ENCODE measurements around the gene SNAPC1. TPM values are rescaled to one million over a fixed set of nuclear protein-coding genes. Genes with fewer than 3 reads are reported as not detected.

The SNAPC1 gene
- total RNA-seq, 1 donor from 2014 or later, result 9.2 TPM

DNA sequence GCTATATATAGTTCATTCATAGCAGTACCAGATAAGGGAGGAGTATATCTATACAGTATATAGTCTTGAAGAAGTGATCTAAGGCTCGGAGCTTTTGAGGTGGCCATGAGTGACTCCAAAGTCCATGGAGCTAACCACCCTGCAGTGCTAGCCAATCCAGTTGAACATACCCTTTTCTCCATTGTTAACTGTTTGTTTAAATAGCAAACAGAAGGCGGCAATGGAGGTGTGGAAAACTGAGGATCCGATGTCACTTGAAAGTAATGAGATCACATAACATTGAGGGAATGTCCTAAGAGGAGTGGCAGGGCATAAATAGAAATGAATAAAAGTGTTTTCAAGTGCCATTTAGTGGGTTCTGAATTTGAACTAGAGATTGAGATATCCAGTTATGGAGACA is 12.4 kb upstream of the SNAPC1 start:
- Histone ChIP-seq H3K27me3 (ENCODE audit: low read depth) (no peaks in the 10 kb centered on the region), H3K36me3 (peaks cover 30% of the 10 kb centered on the region), H3K4me1 (peaks cover 51% of the 10 kb centered on the region), H3K9me3 (replicated peaks) (no peaks in the 10 kb centered on the region), H3K4me3 (peak overlapping the region; percentile 70), H3K27ac (replicated peaks) (peak overlapping the region; percentile 91)
- no peak for DNase-seq
- TF ChIP-seq, protein P1, sequence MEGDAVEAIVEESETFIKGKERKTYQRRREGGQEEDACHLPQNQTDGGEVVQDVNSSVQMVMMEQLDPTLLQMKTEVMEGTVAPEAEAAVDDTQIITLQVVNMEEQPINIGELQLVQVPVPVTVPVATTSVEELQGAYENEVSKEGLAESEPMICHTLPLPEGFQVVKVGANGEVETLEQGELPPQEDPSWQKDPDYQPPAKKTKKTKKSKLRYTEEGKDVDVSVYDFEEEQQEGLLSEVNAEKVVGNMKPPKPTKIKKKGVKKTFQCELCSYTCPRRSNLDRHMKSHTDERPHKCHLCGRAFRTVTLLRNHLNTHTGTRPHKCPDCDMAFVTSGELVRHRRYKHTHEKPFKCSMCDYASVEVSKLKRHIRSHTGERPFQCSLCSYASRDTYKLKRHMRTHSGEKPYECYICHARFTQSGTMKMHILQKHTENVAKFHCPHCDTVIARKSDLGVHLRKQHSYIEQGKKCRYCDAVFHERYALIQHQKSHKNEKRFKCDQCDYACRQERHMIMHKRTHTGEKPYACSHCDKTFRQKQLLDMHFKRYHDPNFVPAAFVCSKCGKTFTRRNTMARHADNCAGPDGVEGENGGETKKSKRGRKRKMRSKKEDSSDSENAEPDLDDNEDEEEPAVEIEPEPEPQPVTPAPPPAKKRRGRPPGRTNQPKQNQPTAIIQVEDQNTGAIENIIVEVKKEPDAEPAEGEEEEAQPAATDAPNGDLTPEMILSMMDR (IDR thresholded peaks at IDR 0.05; ENCODE audit: borderline replicate concordance), result no peak
- intact Hi-C loops (cut with micrococcal nuclease), result no loop called here

- peak overlapping the region; percentile 91 for H3K27ac ChIP-seq (replicated peaks)
- TF ChIP-seq, protein P1 (IDR thresholded peaks at IDR 0.05; ENCODE audit: borderline replicate concordance), result no peak
- no peaks in the 10 kb centered on the region for H3K27me3 ChIP-seq (ENCODE audit: low read depth)
- intact Hi-C loops (cut with micrococcal nuclease), result no loop called here
- peaks cover 51% of the 10 kb centered on the region for H3K4me1 ChIP-seq
- peak; percentile 92 for DNase-seq
- H3K36me3 ChIP-seq, result peaks cover 20% of the 10 kb centered on the region
- no peaks in the 10 kb centered on the region for H3K9me3 ChIP-seq (replicated peaks)
- peak overlapping the region; percentile 70 for H3K4me3 ChIP-seq
Observed at GRCh38 chr14:61750708-61751474, 11.3 kb upstream of the SNAPC1 start.

DNA sequence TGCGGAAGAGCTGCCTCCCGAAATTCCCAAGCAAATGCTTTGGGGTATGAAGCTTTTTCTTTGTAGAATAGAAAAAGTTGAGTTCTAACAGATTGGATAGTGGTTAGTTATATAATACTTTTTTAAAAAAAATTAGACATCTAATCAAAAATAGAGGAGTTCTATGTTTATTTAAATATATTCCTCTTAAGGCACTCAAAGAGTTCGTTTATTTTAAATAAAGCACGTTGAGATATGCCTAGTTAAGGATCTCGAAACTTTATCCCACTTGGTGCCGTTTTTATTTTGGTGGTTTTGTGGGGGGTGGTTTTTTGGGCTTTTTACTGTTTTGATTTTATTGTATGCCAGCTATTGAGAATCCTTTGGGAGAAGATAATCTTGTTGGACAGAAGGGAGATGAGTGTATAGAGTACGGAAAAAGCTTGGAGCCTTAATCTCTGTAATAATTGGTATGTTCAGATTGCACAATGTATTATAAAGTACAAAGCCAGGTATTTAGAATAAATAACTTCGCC is 10.7 kb upstream of the SNAPC1 start:
- DNase-seq, result no peak
- TF ChIP-seq, protein P1 (IDR thresholded peaks at IDR 0.05; ENCODE audit: borderline replicate concordance), result no peak
- H3K27me3 ChIP-seq (ENCODE audit: low read depth), result no peaks in the 10 kb centered on the region
- H3K36me3 ChIP-seq, result peaks cover 15% of the 10 kb centered on the region
- H3K4me3 ChIP-seq, result peak overlapping the region; percentile 70
- H3K27ac ChIP-seq (replicated peaks), result peak overlapping the region; percentile 91
- intact Hi-C loops (cut with micrococcal nuclease), result no loop called here
- H3K4me1 ChIP-seq, result peaks cover 46% of the 10 kb centered on the region
- no peaks in the 10 kb centered on the region for H3K9me3 ChIP-seq (replicated peaks)

DNA sequence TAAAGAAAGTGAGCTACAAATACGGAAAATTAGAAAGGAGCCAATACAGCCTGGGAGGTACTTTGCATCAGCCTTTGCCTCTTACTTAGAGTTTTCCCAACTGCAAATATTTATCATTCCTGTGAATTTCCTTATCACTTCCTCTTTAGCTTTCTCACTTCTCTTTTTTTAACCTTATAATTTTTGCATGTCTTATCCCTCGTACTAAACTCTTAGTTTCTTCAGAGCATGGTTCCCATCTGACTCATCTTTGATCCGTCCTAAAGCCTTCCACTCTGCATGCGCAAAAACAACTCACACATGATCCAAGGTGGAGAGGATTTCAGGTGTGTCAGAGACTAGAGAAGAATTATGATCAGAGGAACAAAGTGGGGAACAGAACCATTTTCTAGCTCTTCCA is 9.6 kb upstream of the SNAPC1 start:
- intact Hi-C loops (cut with micrococcal nuclease), result no loop called here
- Histone ChIP-seq H3K36me3 (peaks cover 6% of the 10 kb centered on the region), H3K27ac (replicated peaks) (peak overlapping the region; percentile 91), H3K4me3 (no peak overlapping the region), H3K9me3 (replicated peaks) (no peaks in the 10 kb centered on the region), H3K4me1 (peaks cover 35% of the 10 kb centered on the region), H3K27me3 (ENCODE audit: low read depth) (no peaks in the 10 kb centered on the region)
- no peak for DNase-seq
- TF ChIP-seq, protein P1 (IDR thresholded peaks at IDR 0.05; ENCODE audit: borderline replicate concordance), result no peak

DNA sequence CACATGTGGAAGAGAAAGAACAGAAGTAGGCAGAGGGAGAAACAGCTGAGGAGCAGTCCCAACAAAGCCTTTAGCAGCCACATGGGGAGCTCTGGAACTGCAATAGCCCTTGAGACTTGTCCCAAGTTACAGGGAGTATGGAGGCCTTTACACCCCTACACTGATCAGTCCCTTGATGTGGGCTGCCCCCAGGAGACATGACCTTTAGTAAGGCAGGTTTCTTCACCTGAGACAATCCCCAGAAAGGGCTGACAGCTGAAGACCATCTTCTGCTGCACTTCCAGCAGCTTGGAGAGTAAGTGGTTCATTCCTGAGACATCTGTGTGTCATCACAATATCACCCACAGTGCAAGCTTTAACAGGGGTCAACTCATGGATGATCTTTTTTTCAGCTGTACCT is 8.6 kb upstream of the SNAPC1 start:
- no peaks in the 10 kb centered on the region for H3K36me3 ChIP-seq
- H3K4me1 ChIP-seq, result peaks cover 25% of the 10 kb centered on the region
- no peaks in the 10 kb centered on the region for H3K27me3 ChIP-seq (ENCODE audit: low read depth)
- no peak overlapping the region for H3K4me3 ChIP-seq
- TF ChIP-seq, protein P1 (IDR thresholded peaks at IDR 0.05; ENCODE audit: borderline replicate concordance), result no peak
- intact Hi-C loops (cut with micrococcal nuclease), result no loop called here
- no peak overlapping the region for H3K27ac ChIP-seq (replicated peaks)
- no peak for DNase-seq
- H3K9me3 ChIP-seq (replicated peaks), result no peaks in the 10 kb centered on the region
